HG03575 (cell line): Measurements from ENCODE around the gene CACNA1C.
"Not testable (repeated sequence)": the region's sequence is repeated elsewhere in the genome, so short reads cannot be mapped to it uniquely, and the experiment has no call there.

Experiments used
- ATAC-seq: cut with Tn5 transposase; IDR thresholded peaks from one replicate; pipeline ENCODE4 v1.9.1; 2021; ENCODE audit not compliant: unreplicated experiment, insufficient number of reproducible peaks, low FRiP score; ENCODE audit errors: extremely low read depth

Gene CACNA1C

GRCh38 chr12:2101771-2102170, 49.0 kb downstream of the CACNA1C start:
- no peak for ATAC-seq

- ATAC-seq: not testable (repeated sequence)
Observed at GRCh38 chr12:2102736-2103135, 49.9 kb downstream of the CACNA1C start.

GRCh38 chr12:2105387-2105786, 52.6 kb downstream of the CACNA1C start:
- not testable (repeated sequence) for ATAC-seq

- no peak for ATAC-seq
Observed at GRCh38 chr12:2108166-2108565, 55.4 kb downstream of the CACNA1C start.

- no peak for ATAC-seq
Observed at GRCh38 chr12:2108975-2109671, 56.3 kb downstream of the CACNA1C start.

GRCh38 chr12:2110127-2110526, 57.3 kb downstream of the CACNA1C start:
- ATAC-seq: no peak

GRCh38 chr12:2110849-2111566, 58.2 kb downstream of the CACNA1C start:
- ATAC-seq: no peak

GRCh38 chr12:2111826-2112225, 59.0 kb downstream of the CACNA1C start:
- no peak for ATAC-seq

- no peak for ATAC-seq
Observed at GRCh38 chr12:2112401-2112800, 59.6 kb downstream of the CACNA1C start.

GRCh38 chr12:2113119-2113912, 60.5 kb downstream of the CACNA1C start:
- no peak for ATAC-seq

GRCh38 chr12:2114071-2114470, 61.3 kb downstream of the CACNA1C start:
- no peak for ATAC-seq

GRCh38 chr12:2115101-2115845, 62.5 kb downstream of the CACNA1C start:
- no peak for ATAC-seq

GRCh38 chr12:2117541-2117940, 64.8 kb downstream of the CACNA1C start:
- ATAC-seq: no peak

GRCh38 chr12:2118061-2118460, 65.3 kb downstream of the CACNA1C start:
- ATAC-seq: no peak

GRCh38 chr12:2118481-2119255, 65.9 kb downstream of the CACNA1C start:
- ATAC-seq: no peak

- no peak for ATAC-seq
Observed at GRCh38 chr12:2119266-2119665, 66.5 kb downstream of the CACNA1C start.

- ATAC-seq: no peak
Observed at GRCh38 chr12:2120982-2121758, 68.4 kb downstream of the CACNA1C start.
